HG03432 (cell line): ENCODE measurements around the gene POLR3G.

Experiments used
- ATAC-seq: cut with Tn5 transposase; IDR thresholded peaks from one replicate; pipeline ENCODE4 v1.9.1; 2021; ENCODE audit warnings: mild to moderate bottlenecking, moderate library complexity; ENCODE audit not compliant: unreplicated experiment

POLR3G gene, protein sequence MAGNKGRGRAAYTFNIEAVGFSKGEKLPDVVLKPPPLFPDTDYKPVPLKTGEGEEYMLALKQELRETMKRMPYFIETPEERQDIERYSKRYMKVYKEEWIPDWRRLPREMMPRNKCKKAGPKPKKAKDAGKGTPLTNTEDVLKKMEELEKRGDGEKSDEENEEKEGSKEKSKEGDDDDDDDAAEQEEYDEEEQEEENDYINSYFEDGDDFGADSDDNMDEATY

GRCh38 chr5:90474235-90475107 is at the start of gene POLR3G, which contains the start of gene MBLAC2:
POLR3G (plus strand) TSS chr5:90474864; CDS start chr5:90485568, 10,704 bp downstream.
MBLAC2 (minus strand) TSS chr5:90474771; CDS start chr5:90474292, 479 bp downstream.
- ATAC-seq, result peak; percentile 90

GRCh38 chr5:90434116-90434714 is 40.4 kb upstream of the POLR3G start:
- ATAC-seq, result peak; percentile 79

GRCh38 chr5:90437663-90438062 is 37.0 kb upstream of the POLR3G start:
- no peak for ATAC-seq

DNA sequence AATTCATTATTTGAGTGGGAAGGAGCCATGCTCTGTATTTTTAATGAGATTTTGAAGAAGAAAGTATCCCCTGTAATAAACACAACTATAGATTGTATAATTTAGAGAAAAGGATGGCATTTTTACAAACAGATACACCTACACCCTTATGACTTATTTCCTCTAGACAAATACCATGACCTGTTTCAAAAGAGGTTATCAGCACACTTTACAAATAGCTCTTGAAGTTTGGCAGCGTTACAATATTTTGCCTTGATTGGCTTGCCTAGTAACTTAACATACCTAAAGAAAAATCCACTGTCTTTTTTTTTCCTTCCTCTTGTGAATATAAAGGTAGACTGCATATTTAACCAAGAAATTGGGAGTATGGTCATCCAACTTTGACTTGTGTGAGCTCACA is 36.6 kb upstream of the POLR3G start:
- no peak for ATAC-seq

DNA sequence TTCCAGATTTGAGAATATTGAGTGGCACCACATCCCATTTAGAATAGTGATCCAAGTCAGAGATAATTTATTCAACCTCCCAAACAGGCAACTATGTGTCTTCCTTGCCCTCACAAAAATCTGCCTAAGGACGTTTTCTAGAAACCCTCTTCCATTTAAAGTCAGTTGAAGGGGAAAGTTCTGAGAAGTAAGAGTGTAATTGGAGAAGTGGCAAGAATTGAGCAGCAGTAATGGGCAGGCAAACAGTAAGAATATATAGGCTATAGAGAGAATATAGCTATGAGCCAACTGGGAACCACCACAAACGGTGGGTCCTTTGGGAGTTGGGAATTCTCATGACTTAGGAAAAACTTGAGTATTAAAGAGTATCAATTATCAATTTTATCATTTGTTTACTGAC is 34.0 kb upstream of the POLR3G start:
- no peak for ATAC-seq

DNA sequence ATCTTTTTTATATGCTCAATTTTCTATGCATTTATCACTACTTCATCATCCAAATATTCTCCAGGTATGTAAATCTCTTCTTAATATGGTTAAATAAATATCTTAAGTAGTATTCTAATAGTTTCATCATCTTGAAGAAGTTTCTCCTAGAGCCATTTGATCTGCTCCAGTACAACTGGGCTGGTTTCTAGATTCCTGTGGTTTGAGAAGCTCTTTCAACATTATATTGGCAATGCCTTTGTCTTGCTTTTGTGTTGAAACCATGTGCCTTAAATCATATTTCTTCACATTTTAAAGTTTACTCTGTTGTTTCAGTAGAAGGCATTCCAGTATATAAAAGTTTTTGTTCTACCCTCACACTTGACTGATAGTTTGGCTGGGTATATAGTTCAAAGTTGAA is 27.7 kb upstream of the POLR3G start:
- ATAC-seq, result no peak

GRCh38 chr5:90461288-90461687 is 13.4 kb upstream of the POLR3G start:
- ATAC-seq, result no peak

GRCh38 chr5:90472783-90473395 is 1.8 kb upstream of the POLR3G start:
- ATAC-seq, result no peak

DNA sequence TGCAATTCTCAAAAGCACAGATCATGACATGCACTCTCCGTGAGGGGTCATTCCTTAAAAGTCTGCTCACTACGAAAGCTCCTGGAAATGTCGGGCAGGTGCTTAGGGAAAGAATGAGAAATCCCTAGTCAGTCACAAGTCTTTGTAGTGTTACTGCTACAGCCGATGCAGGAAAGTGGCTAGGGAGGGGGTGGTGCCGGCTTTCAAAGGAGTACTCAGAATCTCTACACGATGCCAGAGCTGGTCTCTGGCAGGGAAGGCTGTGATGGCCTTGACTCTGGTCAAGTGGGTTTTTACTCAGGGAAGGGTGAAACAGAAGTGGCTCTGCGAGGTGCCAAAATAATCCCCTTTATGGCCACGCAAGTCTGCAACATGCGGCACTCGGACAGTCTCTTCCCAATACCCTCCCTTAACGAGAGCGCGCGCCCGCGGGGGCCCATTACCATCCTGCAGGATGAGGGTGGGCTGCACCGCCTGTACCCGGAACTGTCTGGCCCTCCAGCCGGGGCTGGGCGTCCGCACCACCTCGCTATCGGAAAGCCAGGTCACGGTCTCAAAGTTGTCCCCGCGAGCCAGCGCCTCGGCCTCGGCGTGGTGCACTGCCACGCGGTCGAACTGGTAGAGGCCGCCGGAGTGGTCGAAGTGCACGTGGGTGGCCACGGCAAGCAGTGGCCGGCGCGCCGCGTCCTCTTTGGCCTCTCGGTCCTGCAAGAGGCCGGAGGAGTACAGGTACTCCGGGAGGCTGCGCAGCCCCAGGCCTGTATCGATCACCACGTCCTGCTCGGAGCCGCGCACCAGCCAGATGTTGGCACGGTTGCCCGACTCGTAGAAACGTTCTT is 1.0 kb upstream of the POLR3G start:
- ATAC-seq, result peak; percentile 4

DNA sequence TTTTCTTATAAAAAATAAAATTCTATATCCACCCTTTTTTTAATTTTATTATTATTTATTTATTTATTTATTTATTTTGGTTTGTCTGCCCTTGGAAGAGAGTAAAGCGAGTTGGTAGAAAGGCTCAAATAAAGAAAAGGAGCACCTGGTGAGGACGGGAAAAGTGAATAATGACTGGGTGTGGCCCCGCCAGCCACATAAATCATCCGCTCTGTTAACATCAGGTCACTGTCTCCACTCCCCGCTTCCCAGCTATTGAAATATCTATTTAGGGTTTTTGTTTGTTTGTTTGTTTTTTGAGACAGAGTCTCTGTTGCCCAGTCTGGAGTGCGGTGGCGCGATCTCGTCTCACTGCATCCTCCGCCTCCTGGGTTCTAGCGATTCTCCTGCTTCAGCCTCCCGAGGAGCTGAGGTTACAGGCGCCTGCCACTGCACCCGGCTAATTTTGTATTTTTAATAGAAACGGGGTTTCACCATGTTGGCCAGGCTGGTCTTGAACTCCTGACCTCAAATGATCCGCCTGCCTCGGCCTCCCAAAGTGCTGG is 844 bp downstream of the POLR3G start:
- ATAC-seq, result no peak

DNA sequence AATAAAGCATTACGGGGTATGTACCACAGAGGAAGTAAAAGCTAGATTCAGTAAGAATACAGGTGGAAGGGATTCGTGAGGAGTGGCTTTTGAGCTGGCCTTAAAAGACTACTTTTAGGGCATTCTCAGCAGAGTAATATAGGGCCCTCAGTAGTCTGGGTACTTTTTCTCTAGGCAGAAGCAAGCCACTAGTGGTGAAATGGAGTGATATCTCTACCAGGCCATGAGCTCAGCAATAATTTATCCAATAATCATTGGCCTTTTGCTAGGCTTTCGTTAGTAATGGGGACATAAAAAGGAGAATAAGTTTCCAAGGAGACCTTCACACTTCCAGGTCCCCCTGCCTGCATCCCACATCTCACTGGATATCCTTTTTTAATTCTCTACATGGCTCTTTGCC is 1.7 kb downstream of the POLR3G start:
- no peak for ATAC-seq

DNA sequence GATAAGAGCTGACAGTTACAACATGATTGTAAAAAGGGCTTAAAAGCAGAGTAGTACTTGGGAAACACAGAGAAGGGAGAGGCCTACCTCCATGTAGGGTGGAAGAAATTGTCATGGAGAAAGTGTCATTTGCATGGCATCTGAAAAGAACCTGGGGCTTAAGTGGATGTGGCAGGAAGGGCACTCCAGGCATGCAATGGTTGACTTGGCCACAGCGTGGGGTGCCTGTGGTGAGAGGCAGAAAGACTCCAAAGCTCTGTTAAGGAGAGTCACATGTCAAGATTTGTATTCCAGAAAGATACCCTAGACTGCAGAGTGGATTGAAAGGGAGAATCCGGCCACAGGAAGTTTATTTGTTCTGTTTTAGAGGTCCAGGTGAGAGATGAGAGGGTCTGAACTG is 2.4 kb downstream of the POLR3G start:
- no peak for ATAC-seq

DNA sequence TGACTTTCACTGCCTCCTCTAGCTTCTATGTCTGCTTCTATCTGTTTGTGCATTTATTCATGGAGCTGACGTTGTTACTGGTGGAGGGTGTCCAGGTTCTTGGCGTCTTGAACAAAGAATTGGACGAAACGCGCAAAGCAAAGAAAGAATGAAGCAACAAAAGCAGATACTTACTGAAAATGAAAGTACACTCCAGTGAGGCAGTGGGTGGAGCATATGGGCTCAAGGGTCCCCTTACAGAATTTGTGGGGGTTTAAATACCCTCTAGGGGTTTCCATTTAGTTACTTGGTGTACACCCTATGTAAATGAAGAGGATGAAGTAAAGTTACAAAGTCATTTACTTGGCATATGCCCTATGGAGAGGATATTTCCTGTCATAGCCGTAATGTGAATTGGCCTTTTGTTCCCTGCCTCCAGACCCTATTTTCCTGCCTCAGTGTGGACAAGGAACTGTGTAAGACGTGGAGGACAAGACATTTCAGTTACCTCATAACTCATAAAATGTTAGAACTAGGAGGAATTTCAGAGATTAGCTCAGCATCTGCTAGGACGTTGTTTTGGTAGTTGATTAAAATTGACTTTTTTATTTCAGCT is 3.1 kb downstream of the POLR3G start:
- ATAC-seq, result no peak

GRCh38 chr5:90479611-90480385 is 5.1 kb downstream of the POLR3G start:
- no peak for ATAC-seq

- no peak for ATAC-seq
Observed at GRCh38 chr5:90480699-90481098, 6.0 kb downstream of the POLR3G start.

DNA sequence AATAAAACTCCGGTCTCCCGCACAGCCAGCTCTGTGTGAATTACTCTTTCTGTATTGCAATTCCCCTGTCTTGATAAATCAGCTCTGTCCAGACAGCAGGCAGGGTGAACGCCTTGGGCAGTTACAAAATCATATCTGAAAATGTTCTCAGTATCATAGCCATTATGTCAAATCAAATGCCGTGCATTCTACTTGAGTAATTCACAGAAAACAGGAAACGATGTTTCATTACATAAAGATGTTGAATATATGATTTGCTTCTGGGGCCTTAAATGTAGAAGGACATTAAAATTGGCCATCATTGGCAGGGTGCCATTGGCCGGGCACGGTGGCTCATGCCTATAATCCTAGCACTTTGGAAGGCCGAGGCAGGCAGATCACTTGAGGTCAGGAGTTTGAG is 8.5 kb downstream of the POLR3G start:
- ATAC-seq, result no peak

- no peak for ATAC-seq
Observed at GRCh38 chr5:90484540-90484939, 9.9 kb downstream of the POLR3G start.

DNA sequence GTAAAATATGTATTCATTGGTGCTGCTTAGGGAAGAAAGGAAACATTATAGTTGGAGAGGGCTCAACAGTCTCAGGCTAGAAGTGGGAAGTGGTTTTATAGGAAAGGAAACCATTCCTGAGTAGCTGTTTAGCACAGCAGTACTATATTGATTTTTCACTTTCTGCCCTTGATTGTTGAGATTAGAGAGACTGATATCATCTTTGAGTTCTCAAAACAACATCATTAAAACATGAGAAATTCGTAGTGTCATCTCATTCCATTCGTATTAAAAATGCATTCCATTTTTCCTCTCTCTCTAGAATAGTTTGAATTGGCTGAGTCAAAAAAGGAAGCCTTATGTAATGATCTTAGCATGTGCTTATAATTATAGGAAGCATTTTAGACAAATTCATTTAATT is 14.1 kb downstream of the POLR3G start:
- ATAC-seq, result no peak

- no peak for ATAC-seq
Observed at GRCh38 chr5:90494043-90494442, 19.4 kb downstream of the POLR3G start.
